A549 treated with GW870086 at 1 μM for 4 hours (cell line): Measurements from ENCODE around the gene ZCCHC9. TPM values are rescaled to one million over a fixed set of nuclear protein-coding genes. Genes with fewer than 3 reads are reported as not detected.

Experiments used
- total RNA-seq: library from RNA; stranded (reverse); fragments of 200-300 nt; extraction: Qiagen RNA extraction; gene quantifications from 5 replicates; pipeline ENCODE4 v1.2.3, GENCODE V29; 2022; ENCODE audit warnings: low read depth

ZCCHC9 gene, protein sequence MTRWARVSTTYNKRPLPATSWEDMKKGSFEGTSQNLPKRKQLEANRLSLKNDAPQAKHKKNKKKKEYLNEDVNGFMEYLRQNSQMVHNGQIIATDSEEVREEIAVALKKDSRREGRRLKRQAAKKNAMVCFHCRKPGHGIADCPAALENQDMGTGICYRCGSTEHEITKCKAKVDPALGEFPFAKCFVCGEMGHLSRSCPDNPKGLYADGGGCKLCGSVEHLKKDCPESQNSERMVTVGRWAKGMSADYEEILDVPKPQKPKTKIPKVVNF
- 26.5 to 29.1 TPM (median 27.2 TPM) in 5 replicates for total RNA-seq

DNA sequence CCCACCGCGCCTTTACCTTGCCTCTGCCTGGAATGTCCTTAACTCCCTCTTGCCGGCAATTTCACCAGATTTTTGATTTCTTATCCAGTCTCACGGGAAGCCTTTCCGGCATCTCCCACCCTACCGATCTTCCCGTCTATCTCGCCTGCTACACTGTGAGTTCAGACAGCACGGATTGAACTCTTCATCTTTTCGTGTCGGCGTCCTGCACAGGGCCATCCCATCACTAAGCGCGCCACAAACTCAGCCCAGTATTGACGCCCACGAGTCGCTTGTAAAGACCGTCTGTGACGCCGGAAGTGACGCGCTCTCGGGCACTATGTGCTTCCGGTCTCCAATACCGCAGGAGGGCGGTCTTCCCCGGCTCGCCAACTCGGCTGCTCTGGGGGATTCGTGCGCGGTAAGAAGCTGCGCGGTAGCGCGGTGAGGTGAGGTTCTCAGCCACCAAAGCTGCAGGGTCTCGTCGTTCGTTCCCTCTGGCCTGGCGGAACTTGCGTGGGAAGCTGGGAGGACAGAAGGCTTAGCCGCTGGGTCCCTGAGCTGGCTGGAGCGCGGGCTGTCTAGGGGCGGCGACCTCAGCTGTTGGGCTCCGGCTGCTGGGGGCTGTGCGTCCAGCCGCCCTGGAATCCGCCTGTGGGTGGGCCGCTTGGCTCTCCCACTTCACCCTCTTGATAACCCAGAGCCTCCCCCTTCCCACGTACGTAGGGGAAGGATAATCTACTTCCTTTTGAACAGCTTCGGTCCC lies at the start of gene ZCCHC9:
Gene ZCCHC9, plus strand, starts transcription at position 317 of the 745 bp plus-strand sequence. CDS start 3,171 bp downstream, outside the sequence.

Other genes with a start within 250 kb of the ZCCHC9 start
- not detected in 5 replicates for gene CKMT2, start 68.3 kb upstream of the ZCCHC9 start, total RNA-seq
- gene ACOT12, start 92.5 kb downstream of the ZCCHC9 start, total RNA-seq, result 0.07 to 0.08 TPM in 2 of 5 replicates, not detected in the others